Activated T-cell treated with anti-CD3 and anti-CD28 coated beads for 48 hours (primary cell): Measurements from ENCODE around the gene BICC1.

ENCODE experiments used
- DNase-seq: peaks from one replicate; pipeline ENCODE4 v3.0.0-alpha.2; 2020; ENCODE audit warnings: low read depth

Gene BICC1

GRCh38 chr10:58512491-58513187, at the start of gene BICC1:
BICC1 (plus strand) TSS chr10:58512872; CDS start chr10:58513144, 272 bp downstream.
- peak; percentile 8 for DNase-seq

DNA sequence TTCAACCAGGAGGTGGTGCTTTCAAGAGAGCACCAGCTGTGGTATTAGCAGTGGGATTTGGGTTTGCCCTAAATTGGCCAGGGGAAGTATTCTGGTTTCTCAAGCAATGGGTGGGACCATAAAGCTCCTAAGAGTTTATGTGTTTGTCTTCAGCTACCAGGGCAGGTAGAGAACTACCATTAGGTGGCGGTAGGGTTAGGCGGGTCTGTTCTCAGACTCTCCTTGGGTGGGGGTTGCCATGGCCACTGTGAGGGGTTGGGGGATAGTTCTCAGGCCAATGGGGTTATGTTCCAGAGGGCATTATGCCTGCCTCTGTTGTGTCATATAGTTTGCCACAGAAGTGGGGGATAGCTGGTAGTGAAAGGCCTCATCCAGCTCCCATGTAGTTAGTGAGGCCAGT, 47.7 kb upstream of the BICC1 start:
- no peak for DNase-seq

- no peak for DNase-seq
These were observed 47.0 kb upstream of the BICC1 start for GRCh38 chr10:58465629-58466028.

DNA sequence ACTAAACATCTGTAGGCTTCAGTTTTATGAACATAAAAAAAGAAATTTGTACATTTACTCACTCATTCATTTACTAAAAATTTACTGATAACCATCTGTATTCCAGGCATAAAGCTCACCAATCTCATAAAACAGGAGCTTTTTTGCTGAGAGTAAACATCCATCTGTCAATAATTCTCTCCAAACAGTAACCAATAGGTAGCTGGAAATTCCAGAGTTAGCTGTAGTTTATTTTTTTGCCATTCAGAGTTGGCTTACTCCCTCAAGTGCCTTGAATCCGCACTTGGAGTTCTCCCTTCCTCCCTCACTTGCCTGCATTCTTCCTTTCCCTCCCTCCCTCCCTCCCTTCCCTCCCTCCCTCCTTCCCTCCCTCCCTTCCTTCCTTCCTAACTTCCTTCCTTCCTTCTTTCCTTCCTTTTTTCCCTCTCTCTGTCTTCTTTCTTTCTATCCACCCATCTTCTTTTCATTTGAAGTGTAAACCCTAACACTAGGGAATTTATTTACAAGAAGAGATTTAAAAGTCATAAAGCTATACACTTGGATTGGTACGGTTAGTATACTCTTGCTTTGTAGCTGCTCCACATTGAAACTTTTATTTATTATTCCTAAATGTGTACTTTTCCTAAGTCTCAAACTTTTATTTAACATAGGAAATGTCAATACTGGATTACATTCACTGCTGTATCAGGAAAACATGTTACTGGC, 44.6 kb upstream of the BICC1 start:
- DNase-seq: no peak

DNA sequence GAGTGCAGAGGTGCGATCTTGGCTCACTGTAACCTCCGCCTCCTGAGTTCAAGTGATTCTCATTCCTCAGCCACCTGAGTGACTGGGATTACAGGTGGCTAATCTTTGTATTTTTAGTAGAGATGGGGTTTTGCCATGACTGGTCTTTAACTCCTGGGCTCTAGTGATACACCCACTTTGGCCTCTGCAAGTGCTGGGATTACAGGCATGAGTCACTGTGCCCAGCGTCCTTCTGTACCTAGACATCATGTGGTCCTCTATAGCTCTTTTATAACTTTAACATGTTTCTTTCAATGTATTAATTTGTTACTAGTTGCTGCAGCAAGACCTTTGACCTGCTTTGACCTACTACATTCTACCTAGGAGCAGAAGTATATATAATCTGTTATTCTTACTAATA, 38.7 kb upstream of the BICC1 start:
- no peak for DNase-seq

GRCh38 chr10:58475322-58476277, 37.1 kb upstream of the BICC1 start:
- DNase-seq: no peak

DNA sequence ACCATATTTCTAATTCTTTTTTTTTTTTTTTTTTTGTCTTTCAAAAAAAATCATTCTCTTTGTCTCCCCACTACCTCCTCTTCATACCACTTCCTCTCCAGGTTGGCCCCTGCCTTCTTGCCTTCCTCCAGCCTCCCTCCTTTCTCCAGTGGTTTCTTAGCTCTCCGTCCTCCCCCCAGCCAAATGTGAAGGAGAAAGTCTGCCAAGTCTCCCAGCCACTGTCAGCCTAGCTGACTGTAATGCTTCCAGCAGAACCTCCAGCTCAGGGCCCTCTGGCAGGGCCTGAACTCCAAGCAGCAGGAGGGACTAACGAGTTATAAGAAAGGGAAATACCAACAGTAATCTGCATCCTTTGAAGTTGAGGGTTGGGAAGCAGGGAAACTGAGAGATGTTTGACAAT, 35.5 kb upstream of the BICC1 start:
- no peak for DNase-seq

GRCh38 chr10:58477902-58478301, 34.8 kb upstream of the BICC1 start:
- DNase-seq: no peak

DNA sequence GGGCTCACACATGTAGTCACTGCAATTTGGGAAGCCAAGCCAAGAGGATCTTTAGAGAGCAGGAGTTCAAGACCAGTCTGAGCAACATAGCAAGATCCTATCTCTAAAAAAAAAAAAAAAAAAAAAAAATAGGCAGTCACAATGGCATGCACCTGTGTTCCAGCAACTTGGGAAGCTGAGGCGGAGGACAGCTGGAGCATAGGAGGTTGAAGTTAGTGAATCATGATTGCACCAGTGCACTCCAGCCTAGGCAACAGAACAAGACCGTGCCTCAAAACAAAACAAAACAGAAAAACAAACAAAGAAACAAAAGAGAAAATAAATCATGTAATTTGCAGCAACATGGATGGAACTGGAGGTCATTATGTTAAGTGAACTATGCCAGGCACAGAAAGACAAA, 33.6 kb upstream of the BICC1 start:
- no peak for DNase-seq

DNA sequence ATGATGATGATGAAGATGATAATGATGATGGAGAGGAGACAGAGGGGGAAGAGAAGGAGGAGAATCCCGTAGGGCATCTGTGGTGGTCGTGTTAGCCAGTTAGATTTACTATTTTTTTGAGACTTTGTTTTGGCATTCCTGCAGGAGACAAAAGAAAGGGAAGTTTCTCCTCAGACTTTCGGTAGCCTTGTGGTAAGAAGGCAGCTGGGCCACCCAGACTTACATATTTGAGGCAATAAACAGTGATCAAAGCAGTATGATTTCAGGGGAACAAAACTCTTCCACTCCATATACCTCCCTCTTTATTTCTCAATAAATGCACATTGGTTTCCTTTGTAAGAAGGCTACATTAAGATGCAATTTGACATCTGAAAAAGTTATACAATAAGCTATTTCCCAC, 32.4 kb upstream of the BICC1 start:
- no peak for DNase-seq

GRCh38 chr10:58481569-58482109, 31.0 kb upstream of the BICC1 start:
- DNase-seq: no peak

DNA sequence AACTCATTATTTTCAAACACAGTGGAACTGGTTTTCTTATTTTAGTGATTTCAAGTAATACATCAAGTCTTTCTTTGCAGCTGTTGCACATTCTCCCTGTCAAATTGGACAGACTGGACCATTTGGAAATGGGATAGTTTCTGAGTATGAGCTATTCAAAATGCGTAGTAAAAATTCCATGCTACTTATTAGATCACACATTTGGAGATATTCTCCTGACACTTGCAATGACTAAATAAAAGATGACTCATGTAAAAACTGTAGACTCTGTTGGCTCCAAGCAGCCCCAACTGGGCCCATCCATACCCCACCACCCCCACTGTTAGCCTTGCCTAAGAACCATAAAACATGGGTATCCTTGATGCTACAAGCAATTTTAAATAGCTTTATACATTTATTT, 25.9 kb upstream of the BICC1 start:
- no peak for DNase-seq

DNA sequence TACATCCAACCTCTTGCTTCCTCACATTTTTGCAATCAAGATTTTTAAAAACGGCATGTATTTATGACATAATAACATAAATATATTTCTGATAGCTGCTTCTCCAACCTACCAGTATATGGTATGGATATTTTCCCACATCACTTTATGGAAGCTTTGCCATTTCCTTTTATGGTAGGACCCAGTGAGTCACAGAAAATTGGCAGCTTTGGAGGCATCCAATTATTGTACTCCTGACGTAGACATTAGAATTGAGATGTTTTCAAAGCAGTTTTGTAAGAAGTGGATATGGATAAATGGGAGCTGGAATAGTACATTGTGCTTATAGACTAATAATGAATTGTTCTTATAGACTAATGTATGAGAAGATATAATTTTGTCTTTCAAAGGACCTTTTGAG, 23.8 kb upstream of the BICC1 start:
- no peak for DNase-seq

- DNase-seq: no peak
These were observed 9.7 kb upstream of the BICC1 start for GRCh38 chr10:58502956-58503355.

DNA sequence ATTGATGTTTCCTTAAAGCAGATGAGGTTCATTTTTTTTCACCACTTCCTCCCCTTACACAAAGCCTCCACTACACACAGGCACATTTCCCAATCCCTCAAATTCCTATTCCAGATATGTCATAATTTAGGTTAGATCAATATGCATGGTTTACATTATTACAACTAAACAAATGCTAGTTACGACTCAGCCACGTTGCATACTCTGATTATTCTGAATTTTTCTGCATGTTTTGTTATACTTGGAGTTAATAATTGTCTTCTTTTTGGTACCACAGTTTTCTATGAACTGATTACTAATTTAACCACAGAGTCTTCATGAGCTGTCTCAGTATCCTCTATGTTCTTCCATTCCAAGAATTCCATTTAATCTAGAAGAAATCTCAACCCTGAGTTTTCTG, 4.4 kb upstream of the BICC1 start:
- DNase-seq: no peak

- DNase-seq: no peak
These were observed 744 bp upstream of the BICC1 start for GRCh38 chr10:58511765-58512490.

GRCh38 chr10:58513188-58514110, 777 bp downstream of the BICC1 start:
- DNase-seq: no peak

- DNase-seq: no peak
These were observed 1.6 kb downstream of the BICC1 start for GRCh38 chr10:58514111-58514770.

DNA sequence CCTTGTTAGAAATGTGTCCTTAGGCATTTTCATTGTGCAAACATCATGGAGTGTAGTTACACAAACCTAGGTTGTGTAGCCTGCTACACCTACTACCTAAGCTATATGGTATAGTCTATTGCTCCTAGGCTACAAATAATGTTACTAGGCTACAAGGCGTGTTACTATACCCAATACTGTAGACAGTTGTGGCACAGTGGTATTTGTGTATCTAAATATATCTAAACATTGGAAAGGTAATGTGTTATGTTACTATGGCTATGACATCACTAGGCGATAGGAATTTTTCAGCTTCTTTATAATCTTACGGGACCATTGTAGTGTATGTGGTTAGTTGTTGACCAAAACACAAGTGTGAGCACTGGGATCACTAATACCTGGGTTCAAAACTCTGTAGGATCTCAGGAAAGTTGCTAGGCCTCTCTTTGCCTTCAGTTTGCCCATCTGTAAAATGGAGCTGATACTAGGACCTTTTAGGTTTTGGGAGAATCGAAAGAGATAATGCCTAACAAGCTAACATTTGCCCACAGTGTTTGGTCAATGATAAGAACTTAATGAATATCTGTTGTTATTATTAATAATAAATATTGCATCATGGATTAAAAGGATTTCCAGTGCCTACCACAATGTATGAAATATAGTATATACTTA, 2.7 kb downstream of the BICC1 start:
- no peak for DNase-seq

DNA sequence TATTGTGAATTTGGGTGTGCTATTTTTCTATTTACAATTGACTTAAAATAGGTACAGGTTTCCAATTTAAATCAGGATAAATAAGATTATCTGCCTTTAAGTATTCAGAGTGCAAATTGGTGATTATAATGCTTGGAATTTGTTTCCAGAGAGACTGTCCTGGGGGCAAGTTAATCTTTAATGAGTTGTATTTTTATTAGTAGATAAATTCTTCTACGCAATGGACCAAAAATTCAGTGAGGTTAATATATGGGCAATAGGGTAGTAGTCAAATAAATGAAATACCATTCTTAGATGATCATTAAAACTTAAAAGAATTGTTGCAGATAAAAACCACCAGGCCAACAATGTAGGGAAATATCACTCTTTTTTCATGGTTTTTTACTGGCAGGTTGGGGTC, 3.4 kb downstream of the BICC1 start:
- no peak for DNase-seq
